ENCODE data around the gene SRPX2. TPM values are rescaled to one million over a fixed set of nuclear protein-coding genes. Genes with fewer than 3 reads are reported as not detected.

SRPX2 gene
- total and polyA plus RNA-seq, 9 donors: 2.3 to 29.0 (median 9.5) TPM

- Histone ChIP-seq H3K27ac (no peak overlapping the region), H3K4me3 (no peak overlapping the region), H3K4me1 (ENCODE audit: insufficient read depth) (peaks cover 2% of the 10 kb centered on the region), H3K27me3 (no peaks in the 10 kb centered on the region), H3K36me3 (no peaks in the 10 kb centered on the region), H3K9me3 (no peaks in the 10 kb centered on the region)
- no peak for DNase-seq
- 38 to 45% (median 39%) methylated on average over 3 of the region's 3 CpGs for WGBS, 3 donors
- intact Hi-C loops (cut with DNase I): no loop called here
- TF ChIP-seq EP300 (IDR thresholded peaks at IDR 0.05) (no peak), POLR2A (IDR thresholded peaks at IDR 0.05) (no peak), CTCF (IDR thresholded peaks at IDR 0.05) (no peak)
Measured at GRCh38 chrX:100704581-100705203, 60.7 kb downstream of the SRPX2 start.

- intact Hi-C loops (cut with DNase I): no loop called here
- TF ChIP-seq EP300 (IDR thresholded peaks at IDR 0.05) (no peak), POLR2A (IDR thresholded peaks at IDR 0.05) (no peak), CTCF (IDR thresholded peaks at IDR 0.05) (no peak)
- H3K36me3 ChIP-seq: no peaks in the 10 kb centered on the region
- DNase-seq: no peak
- no peaks in the 10 kb centered on the region for H3K9me3 ChIP-seq
- H3K4me3 ChIP-seq: no peak overlapping the region
- no peaks in the 10 kb centered on the region for H3K27me3 ChIP-seq
- WGBS, 3 donors: 28 to 60% (median 38%) methylated on average over 3 of the region's 3 CpGs
- H3K27ac ChIP-seq: no peak overlapping the region
- peaks cover 2% of the 10 kb centered on the region for H3K4me1 ChIP-seq (ENCODE audit: insufficient read depth)
Measured at GRCh38 chrX:100710816-100711215, 66.8 kb downstream of the SRPX2 start.

- Histone ChIP-seq H3K4me1 (ENCODE audit: insufficient read depth) (no peaks in the 10 kb centered on the region), H3K36me3 (no peaks in the 10 kb centered on the region), H3K9me3 (no peaks in the 10 kb centered on the region), H3K4me3 (no peak overlapping the region), H3K27ac (no peak overlapping the region), H3K27me3 (no peaks in the 10 kb centered on the region)
- intact Hi-C loops (cut with DNase I): no loop called here
- no peak for DNase-seq
- TF ChIP-seq POLR2A (IDR thresholded peaks at IDR 0.05) (no peak), CTCF (IDR thresholded peaks at IDR 0.05) (no peak), EP300 (IDR thresholded peaks at IDR 0.05) (no peak)
- WGBS, 3 donors: 68 to 75% (median 74%) methylated on average over 8 of the region's 8 CpGs
Measured at GRCh38 chrX:100717363-100717762, 73.4 kb downstream of the SRPX2 start.

GRCh38 chrX:100719139-100719538, 75.1 kb downstream of the SRPX2 start:
- Histone ChIP-seq H3K27me3 (no peaks in the 10 kb centered on the region), H3K4me3 (no peak overlapping the region), H3K4me1 (ENCODE audit: insufficient read depth) (no peaks in the 10 kb centered on the region), H3K36me3 (no peaks in the 10 kb centered on the region), H3K27ac (no peak overlapping the region), H3K9me3 (no peaks in the 10 kb centered on the region)
- no peak for DNase-seq
- WGBS, 3 donors: 65 to 67% (median 66%) methylated on average over 2 of the region's 2 CpGs
- intact Hi-C loops (cut with DNase I): no loop called here
- TF ChIP-seq POLR2A (IDR thresholded peaks at IDR 0.05) (no peak), EP300 (IDR thresholded peaks at IDR 0.05) (no peak), CTCF (IDR thresholded peaks at IDR 0.05) (no peak)
